HL-60/S4 treated with retinoic acid at 250 ng/mL for 4 days and 3 days (cell line): ENCODE results near the gene COL23A1.

ENCODE experiments used
- in situ Hi-C: fragments of 300-500 bp; cut with MboI; formaldehyde crosslinking; loops from 2 replicates; pipeline ENCODE4 v1.7.0; 2022; ENCODE audit warnings: low sequenced_read_pairs

Gene COL23A1

GRCh38 chr5:178403956-178404600 is 186.1 kb downstream of the COL23A1 start:
- in situ Hi-C loops: no loop called here

- in situ Hi-C loops: no loop called here
Observed at GRCh38 chr5:178403351-178403750, 186.8 kb downstream of the COL23A1 start.

GRCh38 chr5:178399701-178400095 is 190.5 kb downstream of the COL23A1 start:
- in situ Hi-C loops: no loop called here

GRCh38 chr5:178398901-178399700 is 191.1 kb downstream of the COL23A1 start:
- in situ Hi-C loops: no loop called here

- in situ Hi-C loops: no loop called here
Observed at GRCh38 chr5:178396796-178397720, 193.1 kb downstream of the COL23A1 start.

- in situ Hi-C loops: no loop called here
Observed at GRCh38 chr5:178394074-178394473, 196.1 kb downstream of the COL23A1 start.

- in situ Hi-C loops: no loop called here
Observed at GRCh38 chr5:178392931-178393394, 197.2 kb downstream of the COL23A1 start.

GRCh38 chr5:178392386-178392785 is 197.8 kb downstream of the COL23A1 start:
- in situ Hi-C loops: no loop called here

- in situ Hi-C loops: no loop called here
Observed at GRCh38 chr5:178391480-178391879, 198.7 kb downstream of the COL23A1 start.

- in situ Hi-C loops: no loop called here
Observed at GRCh38 chr5:178389796-178390195, 200.4 kb downstream of the COL23A1 start.

- in situ Hi-C loops: no loop called here
Observed at GRCh38 chr5:178389026-178389729, 201.0 kb downstream of the COL23A1 start.

GRCh38 chr5:178388386-178389025 is 201.7 kb downstream of the COL23A1 start:
- in situ Hi-C loops: no loop called here

GRCh38 chr5:178387856-178388190 is 202.4 kb downstream of the COL23A1 start:
- in situ Hi-C loops: no loop called here

- in situ Hi-C loops: no loop called here
Observed at GRCh38 chr5:178387061-178387855, 202.9 kb downstream of the COL23A1 start.

- in situ Hi-C loops: no loop called here
Observed at GRCh38 chr5:178386336-178386931, 203.8 kb downstream of the COL23A1 start.

- in situ Hi-C loops: no loop called here
Observed at GRCh38 chr5:178385496-178385890, 204.7 kb downstream of the COL23A1 start.

GRCh38 chr5:178384816-178385495 is 205.2 kb downstream of the COL23A1 start:
- in situ Hi-C loops: no loop called here
